ENCODE results near the gene GALT.

GALT gene

GRCh38 chr9:34644766-34645314 is 1.6 kb upstream of the GALT start:
- no peak for DNase-seq (ENCODE audit: low read depth)
- no peak overlapping the region for H3K4me3 ChIP-seq (ENCODE audit: low read length)
- no peak for TF ChIP-seq CTCF (IDR thresholded peaks at IDR 0.05; ENCODE audit: insufficient read depth, low read depth, low read length, missing control alignments)

GRCh38 chr9:34647084-34647403 is 569 bp downstream of the GALT start:
- no peak for DNase-seq (ENCODE audit: low read depth)
- no peak for TF ChIP-seq CTCF (IDR thresholded peaks at IDR 0.05; ENCODE audit: insufficient read depth, low read depth, low read length, missing control alignments)
- peak overlapping the region; percentile 73 for H3K4me3 ChIP-seq (ENCODE audit: low read length)

- peak overlapping the region; percentile 73 for H3K4me3 ChIP-seq (ENCODE audit: low read length)
- no peak for TF ChIP-seq CTCF (IDR thresholded peaks at IDR 0.05; ENCODE audit: insufficient read depth, low read depth, low read length, missing control alignments)
- no peak for DNase-seq (ENCODE audit: low read depth)
These were observed 1.2 kb downstream of the GALT start for GRCh38 chr9:34647651-34648050.

- no peak for TF ChIP-seq CTCF (IDR thresholded peaks at IDR 0.05; ENCODE audit: insufficient read depth, low read depth, low read length, missing control alignments)
- DNase-seq (ENCODE audit: low read depth) = no peak
- no peak overlapping the region for H3K4me3 ChIP-seq (ENCODE audit: low read length)
These were observed 2.2 kb downstream of the GALT start for GRCh38 chr9:34648673-34649072.

GRCh38 chr9:34650816-34651215 is 4.3 kb downstream of the GALT start:
- no peak for TF ChIP-seq CTCF (IDR thresholded peaks at IDR 0.05; ENCODE audit: insufficient read depth, low read depth, low read length, missing control alignments)
- DNase-seq (ENCODE audit: low read depth) = no peak
- no peak overlapping the region for H3K4me3 ChIP-seq (ENCODE audit: low read length)

GRCh38 chr9:34651321-34651720 is 4.8 kb downstream of the GALT start:
- no peak for TF ChIP-seq CTCF (IDR thresholded peaks at IDR 0.05; ENCODE audit: insufficient read depth, low read depth, low read length, missing control alignments)
- DNase-seq (ENCODE audit: low read depth) = no peak
- H3K4me3 ChIP-seq (ENCODE audit: low read length) = no peak overlapping the region

GRCh38 chr9:34651876-34652601 is 5.6 kb downstream of the GALT start, which contains the start of gene IL11RA:
IL11RA (plus strand) TSS chr9:34652185; CDS start chr9:34655218, 3,033 bp downstream.
- H3K4me3 ChIP-seq (ENCODE audit: low read length) = peak within 1 kb of the TSS; percentile 3
- peak; percentile 85 for DNase-seq (ENCODE audit: low read depth)
- TF ChIP-seq CTCF (IDR thresholded peaks at IDR 0.05; ENCODE audit: insufficient read depth, low read depth, low read length, missing control alignments) = no peak
